Karpas-422 (cell line): ENCODE results near the gene MAD1L1. TPM values are rescaled to one million over a fixed set of nuclear protein-coding genes. Genes with fewer than 3 reads are reported as not detected.

Experiments used
- DNase-seq: peaks from one replicate; pipeline ENCODE4 v3.0.0-alpha.2; 2015
- H2AFZ ChIP-seq: fragments of 200-600 bp; sonication (generic); 2 replicates; pipeline ENCODE4 v1.6.1; 2014; ENCODE audit warnings: antibody characterized with exemption, low read length, mixed read lengths
- H3K27ac ChIP-seq: fragments of 200-600 bp; sonication (generic); 2 replicates; pipeline ENCODE4 v1.5.1; 2014; ENCODE audit warnings: mild to moderate bottlenecking, low read length, moderate library complexity
- H3K27me3 ChIP-seq: fragments of 200-600 bp; sonication (generic); 2 replicates; pipeline ENCODE4 v1.6.1; 2014; ENCODE audit warnings: low read length, mixed read lengths
- H3K36me3 ChIP-seq: fragments of 200-600 bp; sonication (generic); 2 replicates; pipeline ENCODE4 v1.6.1; 2014; ENCODE audit warnings: low read length, mixed read lengths; ENCODE audit not compliant: insufficient read depth
- H3K4me1 ChIP-seq: fragments of 200-600 bp; sonication (generic); 2 replicates; pipeline ENCODE4 v1.6.1; 2014; ENCODE audit warnings: mild to moderate bottlenecking, low read length, mixed read lengths
- H3K4me2 ChIP-seq: fragments of 200-600 bp; sonication (generic); 2 replicates; pipeline ENCODE4 v1.6.1; 2014; ENCODE audit warnings: low read length, low read depth, mild to moderate bottlenecking; ENCODE audit not compliant: poor library complexity, severe bottlenecking
- H3K4me3 ChIP-seq: fragments of 200-600 bp; sonication (generic); 2 replicates; pipeline ENCODE4 v1.5.1; 2014; ENCODE audit warnings: mild to moderate bottlenecking, antibody characterized with exemption, low read length, mixed read lengths
- H3K79me2 ChIP-seq: fragments of 200-600 bp; sonication (generic); 2 replicates; pipeline ENCODE4 v1.6.1; 2014; ENCODE audit warnings: mild to moderate bottlenecking, low read length, mixed read lengths
- H3K9ac ChIP-seq: fragments of 200-600 bp; sonication (generic); 2 replicates; pipeline ENCODE4 v1.6.0; 2014; ENCODE audit warnings: low read length
- H3K9me2 ChIP-seq: fragments of 200-600 bp; sonication (generic), shearing (Covaris generic); replicated peaks from 2 replicates; pipeline ENCODE4 v1.6.0; 2014; ENCODE audit warnings: mild to moderate bottlenecking, low read length, moderate library complexity; ENCODE audit not compliant: insufficient read depth
- H3K9me3 ChIP-seq: fragments of 300-700, 200-600 bp; sonication (generic); 2 replicates; pipeline ENCODE4 v1.6.1; 2014; ENCODE audit warnings: low read length, mixed read lengths
- H4K20me1 ChIP-seq: fragments of 200-600 bp; sonication (generic); 2 replicates; pipeline ENCODE4 v1.6.1; 2014; ENCODE audit warnings: mild to moderate bottlenecking, antibody characterized with exemption, low read length, low read depth; ENCODE audit not compliant: insufficient read depth
- total RNA-seq: library from RNA; depleted of rRNA; stranded (reverse); fragments of >200 nt; shearing (Covaris generic); gene quantifications from 2 replicates; pipeline ENCODE4 v1.2.3, GENCODE V29; 2014; ENCODE audit warnings: low replicate concordance

The MAD1L1 gene
- total RNA-seq, 1 experiment from 2014 or later: 38.6 TPM

- peaks cover 16% of the 10 kb centered on the region for H3K4me1 ChIP-seq
These were observed 288.7 kb downstream of the MAD1L1 start for GRCh38 chr7:1943933-1944618.

GRCh38 chr7:1943326-1943725 is 289.4 kb downstream of the MAD1L1 start:
- Histone ChIP-seq H3K79me2 (no peaks in the 10 kb centered on the region), H3K36me3 (no peaks in the 10 kb centered on the region), H3K4me3 (no peak overlapping the region), H2AFZ (no peak overlapping the region), H3K4me2 (no peak overlapping the region), H3K4me1 (peaks cover 16% of the 10 kb centered on the region), H3K9me3 (no peaks in the 10 kb centered on the region), H3K27me3 (no peaks in the 10 kb centered on the region), H3K9ac (no peak overlapping the region), H4K20me1 (no peaks in the 10 kb centered on the region), H3K27ac (no peak overlapping the region), H3K9me2 (no peaks in the 10 kb centered on the region)
- DNase-seq: no peak

More at GRCh38 chr7:1943933-1944618, 288.7 kb downstream of the MAD1L1 start:
- no peaks in the 10 kb centered on the region for H3K36me3 ChIP-seq
- DNase-seq: no peak
- no peaks in the 10 kb centered on the region for H3K79me2 ChIP-seq
- no peaks in the 10 kb centered on the region for H3K9me2 ChIP-seq
- no peak overlapping the region for H3K4me2 ChIP-seq
- no peaks in the 10 kb centered on the region for H3K27me3 ChIP-seq
- H2AFZ ChIP-seq: no peak overlapping the region
- no peak overlapping the region for H3K9ac ChIP-seq
- no peaks in the 10 kb centered on the region for H3K9me3 ChIP-seq
- H4K20me1 ChIP-seq: no peaks in the 10 kb centered on the region
- H3K27ac ChIP-seq: no peak overlapping the region
- no peak overlapping the region for H3K4me3 ChIP-seq

DNA sequence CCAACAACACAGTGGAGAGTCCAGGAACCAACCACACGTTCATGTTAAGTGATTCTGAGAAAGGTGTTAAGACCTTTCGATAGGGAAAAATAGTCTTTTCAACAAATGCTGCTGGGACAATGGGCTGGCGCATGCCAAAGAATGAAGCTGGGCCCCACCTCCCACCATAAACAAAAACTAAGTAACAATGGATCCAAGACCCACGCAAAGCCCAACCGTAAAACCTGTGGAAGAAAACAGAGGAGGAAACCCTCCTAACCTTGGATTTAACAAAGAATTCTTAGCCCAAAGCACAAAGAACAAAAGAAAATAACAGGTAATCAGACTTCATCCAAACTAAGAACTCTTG is 289.8 kb downstream of the MAD1L1 start:
- H3K9me3 ChIP-seq: no peaks in the 10 kb centered on the region
- H3K27me3 ChIP-seq: no peaks in the 10 kb centered on the region
- H3K27ac ChIP-seq: no peak overlapping the region
- H2AFZ ChIP-seq: no peak overlapping the region
- H3K4me3 ChIP-seq: no peak overlapping the region
- H3K79me2 ChIP-seq: no peaks in the 10 kb centered on the region
- H3K9ac ChIP-seq: no peak overlapping the region
- no peak for DNase-seq
- no peaks in the 10 kb centered on the region for H3K9me2 ChIP-seq
- H3K4me2 ChIP-seq: no peak overlapping the region
- H3K36me3 ChIP-seq: no peaks in the 10 kb centered on the region
- H3K4me1 ChIP-seq: peaks cover 16% of the 10 kb centered on the region
- no peaks in the 10 kb centered on the region for H4K20me1 ChIP-seq

GRCh38 chr7:1942243-1942940 is 290.4 kb downstream of the MAD1L1 start:
- peaks cover 16% of the 10 kb centered on the region for H3K4me1 ChIP-seq
- H3K27me3 ChIP-seq: no peaks in the 10 kb centered on the region
- DNase-seq: no peak
- H3K36me3 ChIP-seq: no peaks in the 10 kb centered on the region
- no peaks in the 10 kb centered on the region for H3K9me3 ChIP-seq
- no peaks in the 10 kb centered on the region for H3K79me2 ChIP-seq
- no peak overlapping the region for H3K9ac ChIP-seq
- no peak overlapping the region for H2AFZ ChIP-seq
- H4K20me1 ChIP-seq: no peaks in the 10 kb centered on the region
- no peaks in the 10 kb centered on the region for H3K9me2 ChIP-seq
- H3K27ac ChIP-seq: no peak overlapping the region
- H3K4me3 ChIP-seq: no peak overlapping the region
- no peak overlapping the region for H3K4me2 ChIP-seq

GRCh38 chr7:1941464-1942242 is 291.1 kb downstream of the MAD1L1 start:
- no peaks in the 10 kb centered on the region for H3K79me2 ChIP-seq
- H3K9me3 ChIP-seq: no peaks in the 10 kb centered on the region; the same call in 1 of the 2 replicates
- no peaks in the 10 kb centered on the region for H3K27me3 ChIP-seq
- no peak overlapping the region for H3K4me2 ChIP-seq
- H2AFZ ChIP-seq: no peak overlapping the region
- peaks cover 16% of the 10 kb centered on the region for H3K4me1 ChIP-seq
- H3K4me3 ChIP-seq: no peak overlapping the region
- no peak for DNase-seq
- no peaks in the 10 kb centered on the region for H4K20me1 ChIP-seq
- no peaks in the 10 kb centered on the region for H3K36me3 ChIP-seq
- H3K27ac ChIP-seq: no peak overlapping the region
- no peak overlapping the region for H3K9ac ChIP-seq
- no peaks in the 10 kb centered on the region for H3K9me2 ChIP-seq

DNA sequence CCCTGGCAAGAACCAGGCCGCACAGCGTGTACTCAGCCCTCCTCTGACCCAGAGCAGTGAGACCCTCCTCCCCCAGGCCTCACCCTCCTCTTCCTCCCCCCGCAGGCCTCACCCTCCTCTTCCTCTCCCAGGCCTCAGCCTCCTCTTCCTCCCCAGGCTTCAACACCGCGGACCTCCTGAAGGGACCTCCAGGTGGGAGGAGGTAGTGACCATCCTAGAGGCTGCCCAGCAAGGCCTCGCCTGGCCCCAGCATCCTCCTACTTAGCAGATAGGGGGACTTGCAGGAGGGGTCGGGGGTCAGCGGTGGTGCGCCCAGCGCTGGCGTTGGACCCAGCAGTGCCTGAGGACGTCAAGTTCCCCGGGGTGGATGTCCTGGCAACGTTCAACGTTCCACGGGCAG is 291.9 kb downstream of the MAD1L1 start:
- no peaks in the 10 kb centered on the region for H3K36me3 ChIP-seq
- peak overlapping the region; percentile 31 for H3K9ac ChIP-seq
- no peaks in the 10 kb centered on the region for H3K27me3 ChIP-seq
- H3K4me1 ChIP-seq: peaks cover 16% of the 10 kb centered on the region
- no peak overlapping the region for H3K27ac ChIP-seq
- no peaks in the 10 kb centered on the region for H3K9me2 ChIP-seq
- H3K9me3 ChIP-seq: no peaks in the 10 kb centered on the region; the same call in 1 of the 2 replicates
- H3K4me2 ChIP-seq: peak overlapping the region; percentile 40
- DNase-seq: no peak
- no peaks in the 10 kb centered on the region for H4K20me1 ChIP-seq
- no peak overlapping the region for H2AFZ ChIP-seq
- H3K79me2 ChIP-seq: no peaks in the 10 kb centered on the region
- H3K4me3 ChIP-seq: no peak overlapping the region

DNA sequence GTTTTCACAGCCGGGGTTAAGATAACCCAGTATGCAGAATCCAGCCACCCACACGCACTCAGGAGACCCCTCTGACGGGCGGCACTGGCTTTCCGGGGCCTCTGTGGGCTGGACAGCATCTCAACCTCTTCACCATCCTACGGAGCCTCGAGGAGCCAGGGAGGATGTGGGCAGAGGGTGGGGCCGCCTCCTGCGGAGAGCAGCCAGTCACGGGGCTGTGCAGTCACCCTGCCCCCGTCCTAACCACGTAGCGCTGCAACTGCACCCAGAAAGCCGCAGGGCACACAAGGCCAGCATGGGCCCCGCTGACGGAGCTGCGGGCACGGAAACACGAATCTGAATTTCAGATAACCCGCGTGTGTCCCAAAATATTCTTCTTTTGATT is 292.4 kb downstream of the MAD1L1 start:
- H3K27ac ChIP-seq: no peak overlapping the region
- H3K9me3 ChIP-seq: no peaks in the 10 kb centered on the region; the same call in 1 of the 2 replicates
- no peaks in the 10 kb centered on the region for H3K27me3 ChIP-seq
- no peak overlapping the region for H2AFZ ChIP-seq
- no peaks in the 10 kb centered on the region for H3K36me3 ChIP-seq
- H4K20me1 ChIP-seq: no peaks in the 10 kb centered on the region
- H3K4me1 ChIP-seq: peaks cover 16% of the 10 kb centered on the region
- peak overlapping the region; percentile 40 for H3K4me2 ChIP-seq
- peak; percentile 79 for DNase-seq
- H3K9ac ChIP-seq: peak overlapping the region; percentile 57
- H3K4me3 ChIP-seq: peak overlapping the region; percentile 36; the same call in 1 of the 2 replicates
- no peaks in the 10 kb centered on the region for H3K9me2 ChIP-seq
- H3K79me2 ChIP-seq: no peaks in the 10 kb centered on the region
